Activated naive CD4-positive, alpha-beta T cell treated with anti-CD3 and anti-CD28 coated beads, Interleukin-2, amount 10 ng/mL, durations not matched to agents 7 days and 5 days (primary cell): ENCODE data around the gene KIFC3.
"Not testable (repeated sequence)": the region's sequence is repeated elsewhere in the genome, so short reads cannot be mapped to it uniquely, and the experiment has no call there.

ENCODE experiments used
- CTCF ChIA-PET: fragments of 350-600 bp; sonication (Branson Sonifier 250); formaldehyde crosslinking; loops from one replicate; lab custom pipeline; 2021; ENCODE audit warnings: antibody characterized with exemption; lab: Charles Lee
- DNase-seq: peaks from one replicate; pipeline ENCODE4 v3.0.0-alpha.2; 2020
- H3K27ac Mint-ChIP-seq: one replicate; pipeline ENCODE4 v1.8.0; 2021; ENCODE audit warnings: mild to moderate bottlenecking, moderate library complexity, mixed read lengths
- H3K27me3 Mint-ChIP-seq: one replicate; pipeline ENCODE4 v1.8.0; 2021; ENCODE audit warnings: mild to moderate bottlenecking, mixed read lengths
- H3K36me3 Mint-ChIP-seq: one replicate; pipeline ENCODE4 v1.8.0; 2021; ENCODE audit warnings: mixed read lengths
- H3K4me1 Mint-ChIP-seq: one replicate; pipeline ENCODE4 v1.8.0; 2021; ENCODE audit warnings: mixed read lengths
- H3K4me3 Mint-ChIP-seq: one replicate; pipeline ENCODE4 v1.8.0; 2021; ENCODE audit warnings: mild to moderate bottlenecking, moderate library complexity, mixed read lengths
- H3K9me3 Mint-ChIP-seq: one replicate; pipeline ENCODE4 v1.8.0; 2021; ENCODE audit warnings: mixed read lengths

The KIFC3 gene

DNA sequence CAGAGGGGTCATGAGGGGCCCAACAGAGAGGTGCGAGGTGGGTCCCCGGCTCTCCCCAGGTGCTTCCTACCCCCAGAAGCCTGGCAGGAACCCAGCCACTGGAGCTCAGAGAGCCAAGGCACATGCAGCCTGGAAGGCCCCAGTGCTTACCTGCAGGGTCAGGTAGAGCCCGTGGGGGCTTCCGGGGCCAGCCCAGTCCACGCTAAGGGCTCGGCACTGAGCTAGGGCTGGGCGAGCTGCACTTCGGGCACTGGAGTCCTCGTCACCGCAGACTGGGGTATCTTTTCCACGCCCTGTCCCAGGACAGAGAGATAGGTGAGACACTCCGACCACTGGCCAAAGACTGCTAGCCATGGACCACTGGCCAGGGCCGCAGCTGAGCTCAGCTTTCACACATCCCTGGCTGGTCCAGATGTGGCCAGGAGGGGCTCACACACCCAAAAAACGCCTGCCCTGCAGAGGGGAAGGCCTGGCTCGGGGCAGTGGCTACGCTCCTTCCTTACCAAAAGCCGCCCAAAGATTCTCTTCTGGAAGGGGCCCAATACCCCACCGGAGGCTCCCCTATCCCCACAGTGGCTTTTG lies 7.4 kb downstream of the KIFC3 start:
- H3K36me3 Mint-ChIP-seq = no peaks in the 10 kb centered on the region
- CTCF ChIA-PET = interaction anchor here (0.6 to 2.5 kb wide), 8 partner anchors 10 to 218 kb away, joined by 3 to 13 read pairs (median 3); no protein-coding TSS in a partner anchor
- H3K4me1 Mint-ChIP-seq = peaks cover 13% of the 10 kb centered on the region
- peaks cover 53% of the 10 kb centered on the region for H3K27me3 Mint-ChIP-seq
- H3K4me3 Mint-ChIP-seq = no peak overlapping the region
- no peak for DNase-seq
- no peak overlapping the region for H3K27ac Mint-ChIP-seq
- no peaks in the 10 kb centered on the region for H3K9me3 Mint-ChIP-seq

DNA sequence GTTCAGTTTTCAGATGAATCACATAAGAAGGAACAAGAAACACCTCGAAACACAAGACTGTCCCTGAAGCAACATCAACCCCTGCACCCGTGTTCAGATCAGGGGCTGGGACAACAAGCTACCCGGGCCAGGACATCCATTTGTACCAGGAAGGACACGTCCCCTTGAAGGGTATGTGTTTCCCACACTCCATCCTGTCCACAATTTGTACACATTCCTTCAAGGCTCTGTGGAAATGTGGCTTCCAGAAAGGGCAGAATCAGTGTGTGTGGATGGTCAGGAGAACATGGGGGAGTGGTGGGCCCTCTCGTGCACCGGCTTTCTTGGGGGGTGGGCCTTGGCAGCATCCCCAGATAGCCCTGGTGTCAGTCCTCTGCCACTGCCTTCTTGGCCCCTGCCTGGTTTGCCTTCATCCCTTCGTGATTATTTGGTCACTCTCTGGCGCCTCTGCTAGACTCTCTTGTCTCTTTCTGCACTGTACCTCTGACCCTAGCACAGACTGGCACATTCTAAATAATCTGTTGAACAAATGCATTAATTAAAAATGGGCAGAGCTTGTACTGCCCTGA lies 10.3 kb downstream of the KIFC3 start:
- Mint-ChIP-seq H3K9me3 (no peaks in the 10 kb centered on the region), H3K27me3 (peaks cover 27% of the 10 kb centered on the region), H3K27ac (no peak overlapping the region), H3K4me3 (no peak overlapping the region), H3K4me1 (no peaks in the 10 kb centered on the region), H3K36me3 (no peaks in the 10 kb centered on the region)
- no peak for DNase-seq
- CTCF ChIA-PET = interaction anchor here (0.6 to 1.8 kb wide), 2 partner anchors 72 to 216 kb away, joined by 4 to 5 read pairs; no protein-coding TSS in a partner anchor

DNA sequence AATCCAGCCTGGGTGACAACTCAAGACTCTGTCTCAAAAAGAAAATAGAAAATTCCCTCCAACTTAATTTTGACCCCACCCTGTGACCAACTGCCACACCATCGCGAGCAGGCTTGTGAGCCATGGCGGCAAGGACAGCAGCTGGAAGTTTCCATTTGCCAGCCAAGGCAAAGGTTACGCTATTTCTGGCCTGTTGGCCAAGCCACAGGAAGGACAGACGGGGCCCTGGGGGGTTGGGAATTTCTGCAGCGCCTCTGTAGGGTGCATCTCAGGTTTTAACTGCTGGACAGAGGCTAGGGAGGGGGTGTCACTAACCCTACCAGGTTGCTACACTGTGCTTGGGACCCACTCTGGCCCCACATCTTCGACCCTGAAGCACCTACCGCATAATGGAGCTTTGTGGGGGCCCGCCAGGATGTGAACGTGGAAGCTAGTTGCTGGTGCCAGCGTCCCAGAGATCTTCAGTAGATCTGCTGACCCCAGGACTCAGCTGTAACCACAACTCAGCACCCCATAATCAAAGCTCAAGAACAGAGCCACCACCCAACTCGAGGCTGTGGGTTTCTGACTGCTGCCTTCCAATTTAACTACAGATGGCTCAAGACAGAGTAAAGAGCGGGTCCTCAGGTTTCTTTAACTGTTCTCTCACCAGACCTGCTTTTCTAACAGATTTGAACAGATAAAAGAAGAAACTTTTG lies 10.9 kb downstream of the KIFC3 start:
- no peaks in the 10 kb centered on the region for H3K4me1 Mint-ChIP-seq
- CTCF ChIA-PET = no interaction called here
- H3K36me3 Mint-ChIP-seq = no peaks in the 10 kb centered on the region
- DNase-seq = no peak
- no peak overlapping the region for H3K27ac Mint-ChIP-seq
- H3K9me3 Mint-ChIP-seq = no peaks in the 10 kb centered on the region
- no peak overlapping the region for H3K4me3 Mint-ChIP-seq
- peaks cover 25% of the 10 kb centered on the region for H3K27me3 Mint-ChIP-seq

DNA sequence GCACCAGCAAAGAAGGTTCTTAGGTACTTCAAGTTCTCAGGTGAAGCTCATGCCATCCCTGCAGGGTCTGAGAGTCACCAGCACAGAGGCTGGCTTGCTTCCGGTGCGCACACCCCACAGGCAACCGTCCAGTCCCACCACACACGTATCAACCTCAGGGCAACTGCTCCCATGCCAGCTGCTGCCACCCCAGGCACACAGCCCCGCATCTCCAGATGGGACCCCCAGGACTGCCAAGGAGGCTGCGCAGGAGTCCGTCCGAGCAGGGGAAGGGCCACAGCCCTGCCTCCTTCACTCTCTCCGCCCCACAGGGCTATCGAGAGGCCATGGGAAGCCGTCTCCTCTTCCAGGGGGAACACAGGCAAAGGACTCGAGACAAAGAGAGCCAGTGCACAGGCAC lies 13.3 kb downstream of the KIFC3 start:
- CTCF ChIA-PET = no interaction called here
- DNase-seq = no peak
- H3K4me1 Mint-ChIP-seq = no peaks in the 10 kb centered on the region
- H3K9me3 Mint-ChIP-seq = no peaks in the 10 kb centered on the region
- no peak overlapping the region for H3K27ac Mint-ChIP-seq
- no peaks in the 10 kb centered on the region for H3K36me3 Mint-ChIP-seq
- peaks cover 19% of the 10 kb centered on the region for H3K27me3 Mint-ChIP-seq
- H3K4me3 Mint-ChIP-seq = no peak overlapping the region

DNA sequence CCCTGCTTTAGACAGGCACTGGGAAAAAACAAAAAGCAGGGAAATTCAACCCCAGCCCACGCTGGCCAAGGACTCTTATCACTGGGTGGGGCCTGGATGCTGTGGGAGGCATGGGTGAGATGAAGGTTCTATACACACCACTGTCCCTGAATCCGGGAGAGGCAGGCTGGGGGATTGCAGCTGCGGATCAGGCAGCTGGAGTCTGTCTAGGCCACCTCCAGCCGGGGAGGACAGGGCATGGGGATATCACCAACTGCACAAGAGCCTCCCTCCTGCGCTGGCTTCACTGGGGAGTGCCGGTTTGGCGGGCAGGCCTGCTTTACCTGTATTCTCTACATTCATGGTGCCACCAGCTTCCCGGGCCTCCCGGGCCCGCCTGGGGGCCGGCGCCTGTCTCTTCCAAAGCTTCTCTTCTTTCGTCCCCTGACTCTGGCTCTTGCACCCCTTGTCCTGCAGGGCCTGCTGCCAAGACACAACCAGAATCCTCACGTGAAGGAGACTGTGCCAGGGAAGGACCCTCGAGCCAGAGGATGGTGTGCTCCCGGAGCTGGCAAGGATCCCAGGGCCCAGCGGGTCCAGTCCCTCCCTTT lies 13.9 kb downstream of the KIFC3 start:
- no peaks in the 10 kb centered on the region for H3K4me1 Mint-ChIP-seq
- no peak overlapping the region for H3K4me3 Mint-ChIP-seq
- CTCF ChIA-PET = interaction anchor here (1.3 to 1.5 kb wide), 2 partner anchors 11 to 30 kb away, joined by 3 read pairs; no protein-coding TSS in a partner anchor
- H3K27me3 Mint-ChIP-seq = peaks cover 19% of the 10 kb centered on the region
- no peak for DNase-seq
- no peaks in the 10 kb centered on the region for H3K9me3 Mint-ChIP-seq
- no peaks in the 10 kb centered on the region for H3K36me3 Mint-ChIP-seq
- no peak overlapping the region for H3K27ac Mint-ChIP-seq

DNA sequence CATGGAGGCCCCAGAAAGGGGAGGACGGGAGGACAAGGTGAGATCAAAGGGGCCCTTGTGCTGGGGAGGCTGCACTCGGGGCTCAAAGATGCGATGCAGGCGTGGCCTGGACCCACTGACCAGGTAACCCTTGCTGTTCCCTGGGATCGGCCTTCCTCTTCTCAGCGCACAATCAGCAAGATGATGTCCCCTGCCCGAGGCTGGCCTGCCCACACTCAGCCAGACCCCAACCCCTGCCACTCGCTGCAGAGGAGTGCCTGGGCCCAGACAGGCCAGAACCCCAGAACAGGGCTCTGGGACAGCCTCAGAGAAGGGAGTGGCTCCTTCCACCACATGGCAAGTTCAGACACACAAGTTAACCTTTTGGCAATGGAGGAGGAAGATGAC lies 14.8 kb downstream of the KIFC3 start:
- Mint-ChIP-seq H3K36me3 (no peaks in the 10 kb centered on the region), H3K27me3 (peaks cover 15% of the 10 kb centered on the region), H3K9me3 (no peaks in the 10 kb centered on the region), H3K4me3 (no peak overlapping the region), H3K4me1 (no peaks in the 10 kb centered on the region), H3K27ac (no peak overlapping the region)
- no peak for DNase-seq
- CTCF ChIA-PET = interaction anchor here (1.3 to 1.5 kb wide), 2 partner anchors 12 to 29 kb away, joined by 3 read pairs; no protein-coding TSS in a partner anchor

DNA sequence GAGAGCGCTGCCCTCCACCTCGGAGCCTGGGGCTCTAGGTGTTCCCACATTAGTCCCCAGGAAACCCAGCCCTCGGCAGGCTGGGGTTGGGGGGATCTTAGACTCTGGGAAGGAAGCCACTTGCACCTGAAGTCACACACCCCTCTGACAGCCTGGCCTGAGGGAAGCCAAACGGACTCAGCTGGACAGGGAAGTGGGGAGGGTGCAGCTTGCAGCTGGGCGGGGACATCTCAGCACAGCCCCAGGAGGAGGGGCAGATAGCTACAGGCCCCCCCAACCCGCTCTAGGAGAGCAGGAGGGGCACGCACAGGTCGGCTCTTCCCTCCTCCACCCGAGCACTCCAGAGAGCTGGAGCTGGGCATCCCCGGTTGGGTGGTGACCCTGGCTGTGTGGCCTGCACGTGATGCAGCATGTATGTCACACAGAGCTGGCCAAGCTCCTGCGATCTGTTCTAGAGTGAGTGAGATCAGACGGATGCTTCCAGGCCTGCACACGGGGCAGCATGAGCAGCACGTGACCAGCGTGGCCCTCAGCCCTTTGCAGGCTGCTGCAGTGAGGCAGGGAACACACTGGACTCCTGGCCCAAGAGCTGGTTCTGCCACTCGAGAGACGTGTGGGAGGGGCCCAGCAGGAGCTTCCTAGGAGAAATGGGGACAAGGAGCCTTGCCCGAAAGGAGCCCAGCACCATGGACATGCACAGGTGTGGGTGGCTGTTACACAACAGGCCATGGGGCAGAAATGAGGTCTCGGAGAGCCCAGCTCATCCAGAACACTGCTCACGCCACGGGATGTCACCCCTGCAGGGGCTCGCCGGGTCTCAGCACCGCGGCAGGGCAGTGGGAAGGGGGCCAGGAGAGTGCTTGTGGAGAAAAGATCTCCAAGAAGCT lies 15.4 kb downstream of the KIFC3 start:
- no peaks in the 10 kb centered on the region for H3K36me3 Mint-ChIP-seq
- no peak for DNase-seq
- no peaks in the 10 kb centered on the region for H3K4me1 Mint-ChIP-seq
- no peak overlapping the region for H3K27ac Mint-ChIP-seq
- H3K4me3 Mint-ChIP-seq = no peak overlapping the region
- peaks cover 13% of the 10 kb centered on the region for H3K27me3 Mint-ChIP-seq
- H3K9me3 Mint-ChIP-seq = no peaks in the 10 kb centered on the region
- CTCF ChIA-PET = interaction anchor here (1.3 to 1.5 kb wide), 2 partner anchors 13 to 29 kb away, joined by 3 read pairs; no protein-coding TSS in a partner anchor

DNA sequence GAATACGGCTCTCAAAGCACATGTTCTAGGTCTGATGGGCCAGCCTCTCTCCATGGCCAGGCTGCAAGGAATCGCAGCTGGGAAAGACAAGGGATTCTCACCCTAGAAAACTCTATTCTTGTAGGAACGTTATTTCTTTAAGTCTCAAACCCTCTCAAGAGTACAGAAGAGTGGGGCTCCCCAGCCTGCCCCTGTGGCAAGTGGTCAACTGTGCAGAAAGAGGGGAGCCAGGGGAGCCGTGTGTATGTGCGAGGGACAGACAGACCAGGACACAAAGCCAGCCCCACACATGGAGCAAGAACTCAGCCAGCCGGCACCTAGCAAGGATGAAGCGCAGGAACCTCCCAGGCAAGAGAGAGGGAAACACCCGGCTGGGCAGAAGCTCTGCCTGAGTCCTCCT lies 16.4 kb downstream of the KIFC3 start:
- DNase-seq = no peak
- Mint-ChIP-seq H3K9me3 (no peaks in the 10 kb centered on the region), H3K27ac (no peak overlapping the region), H3K4me3 (no peak overlapping the region), H3K27me3 (peaks cover 7% of the 10 kb centered on the region), H3K4me1 (no peaks in the 10 kb centered on the region), H3K36me3 (no peaks in the 10 kb centered on the region)
- CTCF ChIA-PET = no interaction called here

DNA sequence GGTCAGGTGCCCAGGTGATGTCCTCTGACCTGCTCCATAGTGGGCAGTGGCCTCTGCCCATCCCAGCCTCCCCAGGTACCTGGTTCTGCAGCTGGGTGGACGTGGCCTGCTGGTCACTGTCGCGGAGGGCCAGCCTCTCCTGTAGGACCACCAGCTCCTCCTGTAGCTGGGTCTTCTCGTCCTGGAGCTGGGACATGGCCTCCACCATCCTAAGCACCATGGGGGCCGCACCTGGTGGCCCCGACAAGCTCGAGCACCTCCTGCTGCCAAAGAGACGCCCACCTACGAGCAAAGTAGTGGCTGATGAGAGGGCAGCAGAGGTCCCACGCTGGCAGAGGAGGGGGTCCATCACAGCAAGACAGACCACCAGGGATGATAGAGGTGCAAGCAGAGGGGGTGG lies 16.9 kb downstream of the KIFC3 start:
- DNase-seq = no peak
- H3K27ac Mint-ChIP-seq = no peak overlapping the region
- no peak overlapping the region for H3K4me3 Mint-ChIP-seq
- no peaks in the 10 kb centered on the region for H3K4me1 Mint-ChIP-seq
- H3K9me3 Mint-ChIP-seq = no peaks in the 10 kb centered on the region
- CTCF ChIA-PET = interaction anchor here (1.5 kb wide), 1 partner anchor 9 kb away, joined by 4 read pairs; no protein-coding TSS in a partner anchor
- H3K36me3 Mint-ChIP-seq = no peaks in the 10 kb centered on the region
- peaks cover 4% of the 10 kb centered on the region for H3K27me3 Mint-ChIP-seq

DNA sequence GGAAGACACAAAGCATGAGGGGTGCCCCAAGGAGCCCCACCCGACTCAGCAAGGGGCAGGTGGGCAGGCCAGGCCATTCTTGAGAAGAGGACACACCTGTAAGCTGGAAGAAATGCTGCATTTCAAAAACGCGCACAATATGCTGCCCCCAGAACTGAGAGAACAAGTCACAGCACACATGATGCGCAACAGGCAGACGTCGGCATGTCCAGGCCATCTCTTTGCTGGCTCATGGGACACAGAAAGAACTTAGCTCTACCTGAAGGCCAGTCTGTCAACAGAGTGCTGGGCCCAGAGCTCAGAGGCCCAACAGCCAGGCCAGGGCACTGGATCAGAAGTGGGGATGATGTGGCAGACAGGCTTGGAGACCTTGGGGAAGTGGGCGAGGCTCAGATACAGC lies 18.0 kb downstream of the KIFC3 start:
- Mint-ChIP-seq H3K27ac (no peak overlapping the region), H3K36me3 (no peaks in the 10 kb centered on the region), H3K27me3 (peaks cover 4% of the 10 kb centered on the region), H3K9me3 (no peaks in the 10 kb centered on the region), H3K4me1 (no peaks in the 10 kb centered on the region), H3K4me3 (no peak overlapping the region)
- CTCF ChIA-PET = interaction anchor here (0.8 to 1.5 kb wide), 2 partner anchors 10 to 208 kb away, joined by 3 to 4 read pairs; no protein-coding TSS in a partner anchor
- DNase-seq = no peak

DNA sequence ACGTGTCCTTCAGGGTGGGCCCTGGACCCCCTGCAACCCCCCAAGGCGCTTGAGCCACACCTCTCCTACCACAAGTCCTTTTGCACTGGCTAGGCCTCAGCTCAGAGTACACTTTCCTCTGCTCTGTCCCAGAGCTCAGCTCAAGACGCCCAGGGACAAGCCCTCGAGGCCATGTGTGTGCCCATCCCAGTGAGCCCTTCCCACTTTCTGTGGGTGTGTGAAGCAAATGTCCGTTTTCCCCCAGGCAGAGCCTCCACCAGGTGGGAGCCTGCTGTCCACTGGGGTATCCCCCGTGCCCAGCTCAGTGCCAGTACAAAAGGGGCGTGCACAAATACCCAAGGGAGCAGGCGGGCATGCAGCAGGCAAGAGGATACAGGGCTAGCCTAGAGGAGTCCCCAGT lies 18.4 kb downstream of the KIFC3 start:
- Mint-ChIP-seq H3K36me3 (no peaks in the 10 kb centered on the region), H3K4me1 (no peaks in the 10 kb centered on the region), H3K27ac (no peak overlapping the region), H3K27me3 (peaks cover under 1% of the 10 kb centered on the region), H3K4me3 (no peak overlapping the region), H3K9me3 (no peaks in the 10 kb centered on the region)
- DNase-seq = no peak
- CTCF ChIA-PET = interaction anchor here (1.5 kb wide), 1 partner anchor 11 kb away, joined by 4 read pairs; no protein-coding TSS in a partner anchor

DNA sequence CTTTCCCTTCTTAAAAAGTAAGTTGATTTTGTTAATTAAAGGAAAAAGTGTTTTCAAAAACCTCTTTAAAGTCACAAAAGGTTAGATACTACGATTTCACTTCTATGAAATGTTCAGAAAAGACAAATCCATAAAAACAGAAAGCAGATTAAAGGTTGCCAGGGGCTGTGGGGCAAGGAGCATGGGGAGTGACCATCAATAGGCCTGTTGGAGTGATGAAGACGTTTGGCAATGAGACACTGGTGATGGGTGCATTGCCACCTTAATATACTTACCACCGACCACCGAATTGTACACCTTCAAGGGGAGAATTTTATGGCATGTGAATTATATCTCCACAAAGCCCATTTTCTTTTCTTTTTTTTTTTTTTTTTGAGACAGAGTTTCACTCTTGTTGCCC lies 19.2 kb downstream of the KIFC3 start:
- no peak overlapping the region for H3K27ac Mint-ChIP-seq
- CTCF ChIA-PET = no interaction called here
- no peaks in the 10 kb centered on the region for H3K4me1 Mint-ChIP-seq
- H3K9me3 Mint-ChIP-seq = no peaks in the 10 kb centered on the region
- no peak for DNase-seq
- H3K4me3 Mint-ChIP-seq = no peak overlapping the region
- no peaks in the 10 kb centered on the region for H3K27me3 Mint-ChIP-seq
- no peaks in the 10 kb centered on the region for H3K36me3 Mint-ChIP-seq

DNA sequence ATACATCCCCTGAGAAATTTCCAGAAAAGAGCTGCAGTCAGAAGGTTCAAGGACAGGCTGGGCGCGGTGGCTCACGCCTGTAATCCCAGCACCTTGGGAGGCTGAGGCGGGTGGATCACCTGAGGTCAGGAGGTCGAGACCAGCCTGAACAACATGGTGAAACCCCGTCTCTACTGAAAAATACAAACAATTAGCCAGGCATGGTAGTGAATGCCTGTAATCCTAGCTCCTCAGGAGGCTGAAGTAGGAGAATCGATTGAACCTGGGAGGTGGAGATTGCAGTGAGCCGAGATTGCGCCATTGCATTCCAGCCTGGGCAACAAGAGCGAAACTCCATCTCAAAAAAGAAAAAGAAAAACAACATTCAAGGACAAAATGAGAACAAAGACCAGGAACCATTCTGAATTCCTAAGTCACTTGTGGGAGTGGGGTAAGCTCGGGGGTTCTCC lies 19.7 kb downstream of the KIFC3 start:
- DNase-seq, CTCF ChIA-PET, H3K4me3 Mint-ChIP-seq, H3K27ac Mint-ChIP-seq, H3K36me3 Mint-ChIP-seq, H3K27me3 Mint-ChIP-seq, H3K9me3 Mint-ChIP-seq, H3K4me1 Mint-ChIP-seq: not testable (repeated sequence)
